ENCODE results near the gene NCF2. TPM values are rescaled to one million over a fixed set of nuclear protein-coding genes. Genes with fewer than 3 reads are reported as not detected.

The NCF2 gene
- total RNA-seq, 3 donors from 2014 or later = 4.6 to 45.0 (median 13.0) TPM

- Histone ChIP-seq H3K4me1 (no peaks in the 10 kb centered on the region), H3K27me3 (no peaks in the 10 kb centered on the region), H3K36me3 (no peaks in the 10 kb centered on the region), H3K27ac (no peak overlapping the region), H3K9me3 (no peaks in the 10 kb centered on the region), H3K4me3 (no peak overlapping the region)
- no peak for DNase-seq (ENCODE audit: low spot score in 2 of 2)
- TF ChIP-seq POLR2A (IDR thresholded peaks at IDR 0.05) (no peak), CTCF (IDR thresholded peaks at IDR 0.05) (no peak), POLR2AphosphoS5 (IDR thresholded peaks at IDR 0.05) (no peak)
- intact Hi-C loops (cut with DNase I; ENCODE audit: low total_unique reads) = no loop called here
Measured at GRCh38 chr1:183559061-183559460, 31.2 kb downstream of the NCF2 start.

- intact Hi-C loops (cut with DNase I; ENCODE audit: low total_unique reads) = no loop called here
- no peak for TF ChIP-seq CTCF (IDR thresholded peaks at IDR 0.05)
- TF ChIP-seq POLR2A (IDR thresholded peaks at IDR 0.05) = no peak
- no peak for TF ChIP-seq POLR2AphosphoS5 (IDR thresholded peaks at IDR 0.05)
- H3K4me3 ChIP-seq = no peak overlapping the region
- H3K27me3 ChIP-seq = no peaks in the 10 kb centered on the region
- no peak overlapping the region for H3K27ac ChIP-seq
- no peak for DNase-seq (ENCODE audit: low spot score in 2 of 2)
- no peaks in the 10 kb centered on the region for H3K36me3 ChIP-seq
- H3K9me3 ChIP-seq = no peaks in the 10 kb centered on the region
- no peaks in the 10 kb centered on the region for H3K4me1 ChIP-seq
Measured at GRCh38 chr1:183554577-183554976, 35.7 kb downstream of the NCF2 start.

- H3K4me3 ChIP-seq = no peak overlapping the region
- no peaks in the 10 kb centered on the region for H3K9me3 ChIP-seq
- TF ChIP-seq POLR2AphosphoS5 (IDR thresholded peaks at IDR 0.05) (no peak), CTCF (IDR thresholded peaks at IDR 0.05) (no peak)
- DNase-seq (ENCODE audit: low spot score in 2 of 2) = no peak
- no peaks in the 10 kb centered on the region for H3K36me3 ChIP-seq
- intact Hi-C loops (cut with DNase I; ENCODE audit: low total_unique reads) = no loop called here
- no peak overlapping the region for H3K27ac ChIP-seq
- H3K27me3 ChIP-seq = no peaks in the 10 kb centered on the region
- no peaks in the 10 kb centered on the region for H3K4me1 ChIP-seq
Measured at GRCh38 chr1:183553764-183554163, 36.5 kb downstream of the NCF2 start.

GRCh38 chr1:183553331-183553730 lies 36.9 kb downstream of the NCF2 start:
- DNase-seq (ENCODE audit: low spot score in 2 of 2) = no peak
- H3K36me3 ChIP-seq = no peaks in the 10 kb centered on the region
- H3K27ac ChIP-seq = no peak overlapping the region
- no peak overlapping the region for H3K4me3 ChIP-seq
- intact Hi-C loops (cut with DNase I; ENCODE audit: low total_unique reads) = no loop called here
- H3K27me3 ChIP-seq = no peaks in the 10 kb centered on the region
- no peaks in the 10 kb centered on the region for H3K4me1 ChIP-seq
- no peaks in the 10 kb centered on the region for H3K9me3 ChIP-seq
- no peak for TF ChIP-seq POLR2A (IDR thresholded peaks at IDR 0.05)
- TF ChIP-seq CTCF (IDR thresholded peaks at IDR 0.05) = no peak
- TF ChIP-seq POLR2AphosphoS5 (IDR thresholded peaks at IDR 0.05) = no peak

GRCh38 chr1:183552891-183553290 lies 37.4 kb downstream of the NCF2 start:
- Histone ChIP-seq H3K27me3 (no peaks in the 10 kb centered on the region), H3K9me3 (no peaks in the 10 kb centered on the region), H3K4me1 (no peaks in the 10 kb centered on the region), H3K36me3 (no peaks in the 10 kb centered on the region), H3K4me3 (no peak overlapping the region), H3K27ac (no peak overlapping the region)
- TF ChIP-seq CTCF (IDR thresholded peaks at IDR 0.05) (no peak), POLR2AphosphoS5 (IDR thresholded peaks at IDR 0.05) (no peak), POLR2A (IDR thresholded peaks at IDR 0.05) (no peak)
- intact Hi-C loops (cut with DNase I; ENCODE audit: low total_unique reads) = no loop called here
- no peak for DNase-seq (ENCODE audit: low spot score in 2 of 2)
